NK-92 (cell line): ENCODE results near the gene LUZP1.

Experiments
- DNase-seq: peaks from one replicate; lab custom pipeline; 2025; ENCODE audit not compliant: unreplicated experiment; lab: John Stamatoyannopoulos, UW

LUZP1 gene

DNA sequence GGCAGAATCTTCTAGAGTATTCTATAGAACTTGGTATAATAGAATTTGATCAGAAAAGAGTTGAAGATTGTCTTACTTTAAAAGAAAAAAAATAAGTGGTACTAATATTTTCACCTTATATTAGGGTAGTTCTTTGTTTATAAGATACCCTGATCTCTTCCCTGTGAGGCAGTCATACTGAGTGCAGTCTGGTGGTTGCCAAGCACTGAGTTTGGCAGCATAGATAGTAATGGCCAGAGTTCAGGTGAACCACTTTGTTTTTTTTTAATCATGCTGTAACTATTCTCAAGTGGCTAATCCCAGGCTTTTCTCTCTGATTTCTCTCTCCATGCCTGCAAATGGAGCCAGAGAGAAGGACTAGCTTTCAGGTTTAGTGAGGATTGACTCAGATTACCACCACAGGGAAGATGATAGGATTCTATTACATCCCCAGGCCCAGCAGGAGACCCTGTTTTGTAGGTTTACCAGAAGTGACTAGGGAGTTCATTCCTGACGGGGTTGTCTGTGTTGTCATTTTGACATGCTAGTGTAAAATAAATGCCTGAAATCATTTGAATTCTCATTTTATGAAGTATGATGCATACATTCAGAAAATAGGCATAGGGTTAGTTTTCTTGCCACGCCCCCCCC lies 132.7 kb downstream of the LUZP1 start:
- no peak for DNase-seq
